NT2/D1 (cell line): ENCODE measurements around the gene CLINT1.

ENCODE experiments used
- SUZ12 ChIP-seq: IDR thresholded peaks from 2 replicates; pipeline ENCODE4 v1.6.1; 2011; ENCODE audit not compliant: insufficient read length, insufficient read depth; ENCODE audit errors: extremely low read depth
- YY1 ChIP-seq: IDR thresholded peaks from 2 replicates; pipeline ENCODE4 v1.6.1; 2011; ENCODE audit not compliant: insufficient read length, insufficient read depth
- ZNF274 ChIP-seq: IDR thresholded peaks from 2 replicates; pipeline ENCODE4 v1.6.1; 2011; ENCODE audit warnings: mild to moderate bottlenecking, low read depth, low read length

DNA sequence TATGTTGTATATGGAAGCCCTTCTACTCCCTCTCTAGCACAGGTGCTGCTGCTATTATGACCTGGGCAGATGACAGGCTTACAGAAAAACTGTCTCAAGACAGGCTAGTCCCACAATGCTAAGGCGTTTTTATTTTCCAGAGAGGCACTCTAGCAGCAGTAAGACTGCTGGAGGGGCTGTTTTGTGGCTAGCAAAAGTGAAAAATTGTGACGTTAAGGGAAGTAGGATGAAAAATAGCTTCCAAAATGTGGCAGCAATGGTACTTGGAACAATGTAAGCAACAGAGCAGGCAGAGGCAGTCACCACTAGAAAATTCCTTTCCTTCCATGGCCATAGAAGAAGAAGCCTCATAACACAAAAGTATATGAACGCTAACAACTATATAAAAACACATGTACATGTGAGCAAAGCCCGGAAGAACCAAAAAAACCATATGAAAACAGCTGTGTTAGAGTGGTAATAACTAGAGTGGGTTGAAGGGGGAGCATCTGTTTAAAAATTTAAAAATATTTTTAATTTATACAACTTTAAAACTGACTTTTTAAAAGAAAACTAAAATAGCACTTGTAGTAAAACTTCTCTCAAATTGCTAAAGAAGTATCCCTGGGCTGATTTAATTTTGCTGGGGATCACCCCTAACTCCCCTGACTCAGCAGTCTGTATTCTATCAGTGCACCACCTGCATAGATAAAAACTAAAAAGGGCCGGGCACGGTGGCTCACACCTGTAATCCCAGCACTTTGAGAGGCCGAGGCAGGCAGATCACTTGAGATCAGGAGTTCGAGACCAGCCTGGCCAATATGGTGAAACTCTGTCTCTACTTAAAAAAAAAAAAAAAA is 30.6 kb downstream of the CLINT1 start:
- TF ChIP-seq YY1: no peak
- TF ChIP-seq ZNF274: no peak
- TF ChIP-seq SUZ12: no peak
